VCaP (cell line): ENCODE measurements around the gene YBEY.

ENCODE experiments used
- H3K27ac ChIP-seq: fragments of 450-650 bp; 2 replicates; pipeline ENCODE4 v1.5.1; 2017
- CTCF ChIP-seq: fragments of 450-650 bp; conservative IDR thresholded peaks from 2 replicates; pipeline ENCODE4 v1.5.1; 2017; ENCODE audit warnings: mild to moderate bottlenecking, moderate library complexity

YBEY gene

GRCh38 chr21:46295177-46295770 lies 9.1 kb downstream of the YBEY start:
- no peak overlapping the region for H3K27ac ChIP-seq
- no peak for TF ChIP-seq CTCF

- TF ChIP-seq CTCF: no peak
- H3K27ac ChIP-seq: no peak overlapping the region
Measured at GRCh38 chr21:46295996-46296752, 10.0 kb downstream of the YBEY start.

- TF ChIP-seq CTCF: no peak
- H3K27ac ChIP-seq: no peak overlapping the region
Measured at GRCh38 chr21:46297338-46298271, 11.5 kb downstream of the YBEY start.

GRCh38 chr21:46299167-46299566 lies 13.0 kb downstream of the YBEY start:
- no peak for TF ChIP-seq CTCF
- no peak overlapping the region for H3K27ac ChIP-seq

GRCh38 chr21:46301759-46302158 lies 15.6 kb downstream of the YBEY start:
- no peak overlapping the region for H3K27ac ChIP-seq
- TF ChIP-seq CTCF: no peak

- no peak for TF ChIP-seq CTCF
- H3K27ac ChIP-seq: no peak overlapping the region
Measured at GRCh38 chr21:46304437-46304836, 18.3 kb downstream of the YBEY start.

- no peak for TF ChIP-seq CTCF
- H3K27ac ChIP-seq: no peak overlapping the region
Measured at GRCh38 chr21:46304955-46305354, 18.8 kb downstream of the YBEY start.
